ENCODE data around the gene OTUB2. TPM values are rescaled to one million over a fixed set of nuclear protein-coding genes. Genes with fewer than 3 reads are reported as not detected.

The OTUB2 gene
- total RNA-seq, 1 experiment from 2014 or later, result 3.4 TPM

DNA sequence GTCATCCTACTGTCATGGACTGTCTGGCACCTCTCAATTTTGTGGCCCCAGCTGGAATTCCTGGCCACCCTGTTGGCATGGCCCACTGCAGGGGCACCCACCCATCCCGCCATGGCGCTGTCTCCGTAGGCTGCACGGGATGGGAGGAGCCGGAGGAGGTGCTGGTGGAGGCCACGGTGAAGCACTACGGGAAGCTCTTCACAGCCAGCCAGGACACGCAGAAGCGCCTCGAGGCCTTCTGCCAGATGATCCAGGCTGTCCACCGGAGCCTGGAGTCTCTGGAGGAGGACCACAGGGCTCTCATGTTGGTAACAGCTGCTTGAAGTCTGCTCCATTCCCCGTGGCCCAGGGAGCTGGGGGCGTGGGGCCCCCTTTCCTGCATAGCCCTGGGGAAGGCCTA is 25.1 kb upstream of the OTUB2 start:
- POLR2A ChIA-PET, result no interaction called here
- no peak for DNase-seq (ENCODE audit: low read depth, low spot score)
- H3K36me3 ChIP-seq (ENCODE audit: control insufficient read depth, insufficient read depth, low read length), result no peaks in the 10 kb centered on the region
- no peak overlapping the region for H3K4me3 ChIP-seq (ENCODE audit: low read depth in 2 of 2, low read length in 2 of 2)
- no TSS peak for BruUV-seq (replicated peaks)
- no peak overlapping the region for H3K27ac ChIP-seq (ENCODE audit: low read length)
- CTCF ChIA-PET, result interaction anchor here (0.8 to 1.8 kb wide), 4 partner anchors 60 to 64 kb away, joined by 3 to 11 read pairs (median 4); no protein-coding TSS in a partner anchor
- no peak; the same call in 1 of the 2 replicates for ATAC-seq
- no peaks in the 10 kb centered on the region for H3K27me3 ChIP-seq (ENCODE audit: control insufficient read depth, insufficient read depth, low read length)
- H3K9me3 ChIP-seq (ENCODE audit: control insufficient read depth, insufficient read depth, low read depth, low read length), result no peaks in the 10 kb centered on the region
- no peak for TF ChIP-seq POLR2AphosphoS5 (IDR thresholded peaks at IDR 0.05; ENCODE audit: low read depth, low read length)
- no peak for TF ChIP-seq TCF7L2 (IDR thresholded peaks at IDR 0.05; ENCODE audit: low read depth, low read length)
- TF ChIP-seq REST (IDR thresholded peaks at IDR 0.05; ENCODE audit: insufficient read depth in 1 of 2, low read depth in 2 of 2, low read length in 1 of 2), result no peak
- no peak for TF ChIP-seq SIN3A (IDR thresholded peaks at IDR 0.05; ENCODE audit: borderline replicate concordance, insufficient read depth, low read depth, low read length)
- TF ChIP-seq, protein P1, sequence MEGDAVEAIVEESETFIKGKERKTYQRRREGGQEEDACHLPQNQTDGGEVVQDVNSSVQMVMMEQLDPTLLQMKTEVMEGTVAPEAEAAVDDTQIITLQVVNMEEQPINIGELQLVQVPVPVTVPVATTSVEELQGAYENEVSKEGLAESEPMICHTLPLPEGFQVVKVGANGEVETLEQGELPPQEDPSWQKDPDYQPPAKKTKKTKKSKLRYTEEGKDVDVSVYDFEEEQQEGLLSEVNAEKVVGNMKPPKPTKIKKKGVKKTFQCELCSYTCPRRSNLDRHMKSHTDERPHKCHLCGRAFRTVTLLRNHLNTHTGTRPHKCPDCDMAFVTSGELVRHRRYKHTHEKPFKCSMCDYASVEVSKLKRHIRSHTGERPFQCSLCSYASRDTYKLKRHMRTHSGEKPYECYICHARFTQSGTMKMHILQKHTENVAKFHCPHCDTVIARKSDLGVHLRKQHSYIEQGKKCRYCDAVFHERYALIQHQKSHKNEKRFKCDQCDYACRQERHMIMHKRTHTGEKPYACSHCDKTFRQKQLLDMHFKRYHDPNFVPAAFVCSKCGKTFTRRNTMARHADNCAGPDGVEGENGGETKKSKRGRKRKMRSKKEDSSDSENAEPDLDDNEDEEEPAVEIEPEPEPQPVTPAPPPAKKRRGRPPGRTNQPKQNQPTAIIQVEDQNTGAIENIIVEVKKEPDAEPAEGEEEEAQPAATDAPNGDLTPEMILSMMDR (IDR thresholded peaks at IDR 0.05), result no peak
- H3K4me1 ChIP-seq (ENCODE audit: control insufficient read depth, insufficient read depth, low read length), result no peaks in the 10 kb centered on the region
- in situ Hi-C loops (cut with HindIII; ENCODE audit: low pct_unique_long_range_greater_than_20kb, low sequenced_read_pairs) (no loop called here), intact Hi-C loops (cut with micrococcal nuclease; ENCODE audit: unreplicated experiment) (loop anchor here (2.0 kb wide), 1 partner anchor 60 kb away; no protein-coding TSS in a partner anchor)

DNA sequence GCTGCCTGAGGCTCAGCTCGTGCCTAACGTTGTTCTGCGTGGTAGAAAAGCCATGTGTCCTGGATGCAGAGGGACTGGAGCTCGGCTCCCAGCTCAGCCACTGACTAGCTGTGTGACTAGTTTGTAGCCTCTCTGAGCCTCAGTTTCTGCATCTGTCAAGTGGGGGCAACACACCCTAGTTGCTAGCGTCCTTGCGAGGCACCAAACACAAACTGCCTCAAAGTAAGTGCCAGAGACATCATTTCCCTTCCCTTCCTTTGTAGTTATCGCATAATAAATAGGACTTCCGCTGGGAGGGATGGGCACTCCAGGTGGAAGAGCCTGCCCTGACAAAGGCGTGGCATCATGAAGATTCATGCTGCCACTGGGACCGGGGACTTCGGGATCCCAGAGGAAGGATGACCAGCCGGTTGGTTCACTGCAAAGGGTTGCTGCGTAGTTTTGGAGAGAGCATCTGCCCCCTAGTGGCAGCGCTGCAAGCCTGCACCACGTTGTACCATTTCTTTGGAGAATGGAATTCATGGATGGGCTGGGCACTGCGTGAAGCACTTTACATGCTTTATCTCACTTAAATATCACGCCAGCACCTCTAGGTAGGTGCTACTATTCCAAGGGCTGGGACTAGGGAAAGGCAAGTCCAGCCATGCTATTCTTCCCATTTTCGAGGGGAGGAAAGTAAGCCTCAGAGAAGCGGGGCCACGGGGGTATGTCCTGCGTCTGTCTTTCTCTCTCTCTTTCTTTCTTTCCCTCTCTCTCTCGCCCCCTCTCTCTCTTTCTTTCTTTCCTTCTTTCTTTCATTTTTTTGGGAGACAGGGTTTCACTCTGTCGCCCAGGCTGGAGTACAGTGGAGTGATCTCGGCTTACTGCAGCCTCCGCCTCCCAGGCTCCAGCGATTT is 24.4 kb upstream of the OTUB2 start:
- ChIA-PET CTCF (interaction anchor here (0.8 to 1.8 kb wide), 5 partner anchors 60 to 65 kb away, joined by 3 to 11 read pairs (median 4); no protein-coding TSS in a partner anchor), POLR2A (no interaction called here)
- Histone ChIP-seq H3K9me3 (ENCODE audit: control insufficient read depth, insufficient read depth, low read depth, low read length) (no peaks in the 10 kb centered on the region), H3K4me3 (ENCODE audit: low read depth in 2 of 2, low read length in 2 of 2) (no peak overlapping the region), H3K27me3 (ENCODE audit: control insufficient read depth, insufficient read depth, low read length) (no peaks in the 10 kb centered on the region), H3K36me3 (ENCODE audit: control insufficient read depth, insufficient read depth, low read length) (no peaks in the 10 kb centered on the region), H3K4me1 (ENCODE audit: control insufficient read depth, insufficient read depth, low read length) (no peaks in the 10 kb centered on the region), H3K27ac (ENCODE audit: low read length) (no peak overlapping the region)
- peak; percentile 61 for DNase-seq (ENCODE audit: low read depth, low spot score)
- intact Hi-C loops (cut with micrococcal nuclease; ENCODE audit: unreplicated experiment), result loop anchor here (2.0 kb wide), 1 partner anchor 61 kb away; no protein-coding TSS in a partner anchor
- TF ChIP-seq TCF7L2 (IDR thresholded peaks at IDR 0.05; ENCODE audit: low read depth, low read length) (no peak), POLR2AphosphoS5 (IDR thresholded peaks at IDR 0.05; ENCODE audit: low read depth, low read length) (no peak), REST (IDR thresholded peaks at IDR 0.05; ENCODE audit: insufficient read depth in 1 of 2, low read depth in 2 of 2, low read length in 1 of 2) (no peak), SIN3A (IDR thresholded peaks at IDR 0.05; ENCODE audit: borderline replicate concordance, insufficient read depth, low read depth, low read length) (no peak)
- TF ChIP-seq, protein P1 (IDR thresholded peaks at IDR 0.05), result peak; percentile 93
- peak; percentile 88 for ATAC-seq
- in situ Hi-C loops (cut with HindIII; ENCODE audit: low pct_unique_long_range_greater_than_20kb, low sequenced_read_pairs), result no loop called here
- no TSS peak for BruUV-seq (replicated peaks)
